Jurkat, Clone E6-1 (cell line): ENCODE data around the gene SOST.

Experiments
- DNase-seq: peaks from one replicate; pipeline ENCODE4 v3.0.0-alpha.2; 2011; ENCODE audit warnings: low read depth, low spot score
- H3K4me3 ChIP-seq: 2 replicates; pipeline ENCODE4 v1.5.1; 2011; ENCODE audit warnings: mild to moderate bottlenecking, low read length, control low read depth, moderate library complexity

SOST gene

DNA sequence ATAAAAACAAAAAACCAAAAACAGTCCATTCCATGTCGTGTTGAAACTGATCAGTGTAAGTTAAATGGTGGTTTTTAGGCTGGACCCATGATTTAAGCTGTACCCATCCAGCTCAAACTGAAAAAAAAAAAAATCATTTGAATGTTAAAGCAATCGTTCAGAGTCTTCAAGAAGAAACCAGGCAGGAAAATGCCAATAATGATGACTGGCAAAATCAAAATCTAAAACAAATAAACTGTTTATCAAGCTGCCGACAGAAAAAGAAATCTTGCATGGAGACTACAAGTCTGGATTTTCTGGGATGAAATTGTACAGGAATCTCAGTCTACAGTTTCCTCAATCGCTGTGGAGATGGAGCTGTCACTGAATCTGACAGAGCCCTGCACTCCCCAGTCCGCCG, 40.7 kb downstream of the SOST start:
- no peak for DNase-seq
- no peak overlapping the region for H3K4me3 ChIP-seq

- no peak for DNase-seq
- no peak overlapping the region for H3K4me3 ChIP-seq
These were observed 44.0 kb downstream of the SOST start for GRCh38 chr17:43714465-43715149.

DNA sequence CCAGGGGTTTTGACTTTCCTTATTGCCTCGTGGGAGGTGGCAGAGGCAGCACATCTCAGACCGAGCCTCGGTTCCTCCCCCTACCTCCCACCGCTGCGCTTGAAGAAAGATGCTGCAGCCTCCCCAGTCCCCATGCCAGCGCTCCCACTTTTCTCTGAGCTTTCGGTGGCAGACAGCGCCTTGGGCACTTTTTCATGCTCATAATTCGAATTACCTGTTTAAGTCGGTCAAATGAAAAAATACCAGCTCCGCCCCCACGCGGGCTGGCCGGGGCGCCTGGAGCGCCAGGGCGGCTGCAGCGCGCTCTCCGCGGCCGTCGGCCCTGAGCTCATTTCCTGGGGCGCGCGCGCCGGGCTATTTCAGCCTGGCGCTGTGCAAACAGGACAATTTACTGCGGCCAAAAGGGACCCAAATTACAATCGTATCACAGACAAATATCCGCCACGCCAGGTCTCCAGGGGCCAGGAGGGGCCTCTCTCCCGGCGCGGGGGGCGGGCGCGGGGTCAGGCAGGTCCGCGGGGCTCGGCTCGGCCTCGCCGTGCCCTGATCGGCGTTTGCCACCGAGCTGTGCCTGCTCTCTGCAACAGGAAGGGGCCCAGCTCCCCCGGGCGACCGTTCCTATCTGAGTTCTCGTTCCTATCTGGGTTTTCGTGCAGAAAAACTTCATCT, 45.0 kb downstream of the SOST start:
- 0 out of 2 replicates have a peak overlapping the region, but pooled peaks have one; percentile 7 for H3K4me3 ChIP-seq
- no peak for DNase-seq

DNA sequence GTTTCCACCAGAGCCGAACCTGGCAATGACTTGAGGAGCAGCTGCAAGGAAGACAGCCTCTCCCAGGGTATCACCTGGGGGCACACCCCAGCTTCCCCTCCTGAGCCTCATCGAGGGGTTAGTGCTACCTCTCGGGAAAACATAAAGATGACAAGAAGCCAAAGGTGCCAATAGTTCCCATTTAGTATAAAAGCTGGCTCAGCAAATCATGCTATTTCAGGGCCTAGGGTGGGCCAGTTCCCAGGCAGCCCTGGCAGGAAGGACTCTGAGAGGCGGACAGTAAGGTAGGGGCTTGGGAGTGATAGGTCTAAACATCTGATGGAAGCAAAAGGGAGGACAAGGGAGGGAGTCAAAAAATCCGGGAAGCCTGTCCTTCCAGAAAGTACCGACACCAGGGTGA, 46.2 kb downstream of the SOST start:
- no peak for DNase-seq
- no peak overlapping the region for H3K4me3 ChIP-seq

DNA sequence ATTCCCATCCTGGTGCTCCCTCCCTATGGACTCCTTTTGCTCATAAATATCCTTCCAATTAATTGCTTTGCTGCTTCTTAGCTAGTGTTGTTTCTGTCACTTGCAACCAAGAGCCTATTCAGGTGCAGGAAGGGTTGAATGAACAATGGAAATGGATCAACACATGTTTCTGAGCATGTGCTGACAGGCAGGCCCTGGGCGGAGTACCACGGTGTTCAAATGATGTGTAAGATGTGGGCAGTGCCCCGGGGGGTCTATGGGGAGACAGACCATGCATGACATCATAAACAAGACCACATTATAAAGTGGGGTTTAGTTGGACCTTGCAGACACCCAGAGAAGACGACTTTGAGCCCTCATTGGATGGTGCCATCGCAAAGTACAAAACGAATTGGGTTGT, 48.5 kb downstream of the SOST start:
- no peak overlapping the region for H3K4me3 ChIP-seq
- no peak for DNase-seq

GRCh38 chr17:43709210-43709609, 49.4 kb downstream of the SOST start:
- DNase-seq = no peak
- no peak overlapping the region for H3K4me3 ChIP-seq

- no peak overlapping the region for H3K4me3 ChIP-seq
- DNase-seq = no peak
These were observed 51.4 kb downstream of the SOST start for GRCh38 chr17:43707184-43707583.

- no peak for DNase-seq
- no peak overlapping the region for H3K4me3 ChIP-seq
These were observed 52.4 kb downstream of the SOST start for GRCh38 chr17:43706235-43706634.
